NCI-H526 (cell line): ENCODE data around the gene TNNI3K.

Experiments used
- DNase-seq, 2 experiments: peaks; one replicate each; lab custom pipeline; 2025; lab: John Stamatoyannopoulos, UW

The TNNI3K gene

GRCh38 chr1:74316302-74316701, 81.1 kb downstream of the TNNI3K start:
- DNase-seq: no peak

DNA sequence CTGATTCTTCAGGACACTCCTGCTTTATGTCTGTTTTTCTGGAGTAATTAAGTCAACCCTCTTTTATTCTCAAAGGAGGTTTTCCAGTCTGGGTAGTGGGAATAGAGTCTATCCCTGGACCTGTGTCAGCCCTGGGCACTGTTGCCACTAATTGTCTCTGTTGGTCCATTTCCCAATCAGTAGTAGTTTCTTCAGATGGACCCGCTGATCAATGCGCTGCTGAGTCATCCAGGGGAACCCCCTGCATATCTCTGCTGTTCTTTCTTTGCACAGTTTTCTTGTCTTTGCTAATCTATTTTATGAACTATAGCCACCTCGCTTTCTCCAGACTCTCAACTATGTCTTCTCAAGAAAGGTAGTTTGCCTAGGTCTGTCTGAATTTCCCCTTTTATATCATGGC, 82.5 kb downstream of the TNNI3K start:
- DNase-seq: no peak

DNA sequence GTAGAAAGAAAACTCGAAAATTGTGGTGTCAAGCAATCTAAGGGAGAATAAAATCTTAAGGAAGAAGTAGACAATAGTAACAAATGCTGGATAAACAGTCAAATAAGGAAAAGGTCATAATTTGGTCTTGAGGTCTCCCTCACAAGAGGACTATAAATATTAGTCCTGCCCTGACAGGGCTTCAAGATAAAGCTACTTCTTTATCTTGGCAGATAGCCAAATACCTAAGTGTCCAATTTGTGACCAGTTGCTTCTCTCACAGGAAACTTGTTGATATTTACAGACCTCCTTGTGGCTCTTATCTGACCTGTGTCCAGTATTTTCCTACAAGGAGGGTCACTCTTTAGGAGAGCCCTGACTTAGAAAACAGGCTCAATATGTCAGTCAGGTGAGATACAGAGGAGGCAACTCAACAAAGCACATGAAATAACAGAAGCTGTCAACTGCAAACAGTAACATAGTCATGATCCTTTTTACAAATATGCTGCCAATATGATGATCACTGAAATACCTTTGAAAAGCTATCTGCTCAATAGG, 88.8 kb downstream of the TNNI3K start:
- no peak for DNase-seq

DNA sequence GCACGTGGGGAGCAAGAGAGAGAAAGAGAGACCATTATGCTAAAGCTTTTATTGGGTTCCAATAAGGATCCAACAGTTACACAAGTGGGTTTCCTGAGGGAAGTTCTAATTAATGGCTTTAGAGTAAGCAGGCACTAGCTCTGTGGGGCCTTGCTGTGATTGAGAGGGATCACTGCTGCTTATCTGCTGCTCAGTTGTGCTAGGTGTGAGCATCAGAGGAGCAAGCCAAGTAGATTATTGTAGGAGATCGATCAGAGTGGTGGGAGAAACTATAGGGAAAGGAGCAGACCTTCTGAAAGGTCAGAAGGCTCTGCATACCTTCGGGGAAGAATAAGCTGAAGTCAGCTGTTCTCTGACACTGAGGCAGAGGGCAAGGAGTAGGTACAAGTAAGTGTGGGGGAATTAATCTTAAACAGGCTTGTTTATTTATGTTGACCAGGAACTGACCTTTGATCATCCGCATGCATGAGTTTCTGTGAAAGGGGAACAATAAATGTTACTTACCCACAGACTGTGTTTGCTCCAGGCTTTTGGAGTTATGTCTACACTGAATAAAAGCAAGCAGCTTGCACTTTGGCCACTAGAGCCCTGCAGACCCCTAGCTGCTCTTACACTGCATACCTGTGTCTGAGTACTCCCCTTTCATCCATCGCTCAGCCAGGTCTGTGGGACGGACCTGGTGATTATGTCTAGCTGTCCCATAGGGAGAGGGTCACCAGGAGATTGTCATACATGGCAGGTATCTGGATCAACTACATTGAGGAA, 89.7 kb downstream of the TNNI3K start:
- DNase-seq: no peak

DNA sequence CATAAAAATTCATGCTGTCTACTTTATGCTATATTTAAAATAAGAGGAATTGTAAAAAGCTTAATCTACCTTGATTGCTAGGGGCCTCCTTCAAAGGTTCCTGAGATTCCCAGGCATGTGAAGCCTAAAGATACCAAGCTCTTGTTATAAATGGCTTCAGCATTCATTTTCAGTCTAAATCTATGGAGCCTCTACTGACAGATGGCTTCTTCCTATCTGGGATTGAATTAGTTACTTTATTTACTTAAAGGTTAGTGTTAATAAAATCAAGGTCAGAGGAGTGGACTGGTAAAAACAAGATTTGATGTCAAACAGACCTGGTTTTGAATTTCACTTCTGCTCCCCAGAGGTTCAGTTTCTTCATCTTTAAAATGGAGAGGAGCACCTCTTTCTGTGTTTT, 93.7 kb downstream of the TNNI3K start:
- no peak for DNase-seq

- no peak for DNase-seq
Measured at GRCh38 chr1:74333244-74333643, 98.1 kb downstream of the TNNI3K start.

DNA sequence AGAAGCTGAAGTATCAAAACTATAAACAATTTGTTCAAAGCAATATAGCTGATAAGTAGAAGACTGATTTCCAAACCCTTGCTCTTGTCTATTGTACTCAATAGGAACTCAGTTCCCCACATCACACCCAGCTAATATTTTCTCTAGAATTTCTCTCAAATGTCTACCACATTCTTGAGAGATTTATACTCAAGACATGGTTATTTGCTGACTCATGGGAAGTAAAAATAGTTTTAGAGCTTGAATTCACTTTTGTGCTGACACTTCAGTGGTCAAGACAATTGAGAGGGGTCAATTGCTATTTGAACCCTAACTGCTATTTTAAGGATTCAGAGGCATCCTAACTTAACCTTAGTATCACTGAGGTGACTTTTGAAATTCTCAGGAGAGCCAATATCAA, 99.0 kb downstream of the TNNI3K start:
- no peak for DNase-seq

- no peak for DNase-seq
Measured at GRCh38 chr1:74340656-74341055, 105.5 kb downstream of the TNNI3K start.

DNA sequence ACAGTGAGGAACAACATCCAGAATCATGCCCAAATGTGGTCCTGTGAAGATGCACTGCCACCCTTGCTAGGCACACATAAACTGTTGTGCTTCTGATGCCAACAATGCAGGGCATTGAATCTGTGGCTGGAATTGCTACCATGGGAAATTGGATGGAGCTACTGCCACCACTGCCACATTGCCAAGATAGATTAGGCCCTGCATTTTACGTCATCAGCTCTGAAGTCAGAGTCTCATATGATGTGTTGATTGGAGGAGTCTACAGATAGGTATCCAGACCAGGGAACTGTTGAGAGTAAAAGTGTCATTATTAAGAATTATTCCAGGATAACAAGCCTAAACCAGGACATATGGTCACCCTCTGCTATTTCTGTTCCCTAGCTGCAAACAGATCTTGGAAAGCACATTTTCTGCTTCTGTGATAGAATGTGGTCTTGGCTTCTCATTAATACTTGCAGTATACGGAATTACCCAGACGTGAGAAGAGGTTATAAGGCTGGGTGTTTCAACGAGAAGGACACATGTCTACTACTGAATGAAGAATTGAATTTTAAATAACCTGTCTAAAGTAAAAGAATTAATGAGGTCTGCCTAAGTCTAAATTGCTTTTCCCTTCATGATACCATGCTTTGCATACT, 106.6 kb downstream of the TNNI3K start:
- DNase-seq: no peak

DNA sequence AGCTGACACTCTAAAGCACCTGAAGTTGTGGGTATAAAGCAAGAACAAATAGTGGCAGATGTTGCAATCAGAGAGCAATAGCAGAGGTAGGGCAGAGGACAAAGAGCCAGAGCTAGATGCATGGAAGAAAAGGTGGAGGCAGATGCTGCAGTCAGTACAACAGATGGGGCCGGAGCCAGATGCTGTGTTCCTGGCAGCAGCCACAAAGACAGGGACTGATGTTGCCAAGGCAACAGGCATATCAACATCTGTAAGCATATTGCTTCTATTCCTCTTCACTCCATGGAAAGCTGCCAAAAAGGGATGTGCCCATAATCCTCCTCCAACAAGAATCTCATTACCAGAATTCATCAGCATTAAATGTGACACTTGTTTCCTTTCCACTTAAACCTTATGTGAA, 108.0 kb downstream of the TNNI3K start:
- DNase-seq: no peak

DNA sequence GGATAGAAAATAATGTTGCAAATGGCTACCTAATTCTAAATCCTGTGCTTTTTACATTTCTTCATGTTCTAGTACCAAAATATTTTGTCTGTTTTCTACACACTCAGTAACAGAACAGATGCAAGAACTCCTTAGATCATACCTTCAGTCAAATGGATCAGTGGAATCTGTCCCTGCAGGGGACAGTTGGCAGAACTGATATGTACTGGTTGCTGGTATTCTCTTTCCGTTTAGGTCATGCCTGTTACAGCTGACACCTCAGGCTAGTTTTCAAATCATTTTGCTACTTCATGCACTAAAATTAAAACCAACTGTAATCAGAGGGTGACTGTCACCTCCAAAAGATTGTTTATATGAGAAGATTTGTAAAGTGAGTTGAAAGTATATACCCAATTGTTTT, 109.2 kb downstream of the TNNI3K start:
- no peak for DNase-seq

- no peak for DNase-seq
Measured at GRCh38 chr1:74356493-74356892, 121.3 kb downstream of the TNNI3K start.

DNA sequence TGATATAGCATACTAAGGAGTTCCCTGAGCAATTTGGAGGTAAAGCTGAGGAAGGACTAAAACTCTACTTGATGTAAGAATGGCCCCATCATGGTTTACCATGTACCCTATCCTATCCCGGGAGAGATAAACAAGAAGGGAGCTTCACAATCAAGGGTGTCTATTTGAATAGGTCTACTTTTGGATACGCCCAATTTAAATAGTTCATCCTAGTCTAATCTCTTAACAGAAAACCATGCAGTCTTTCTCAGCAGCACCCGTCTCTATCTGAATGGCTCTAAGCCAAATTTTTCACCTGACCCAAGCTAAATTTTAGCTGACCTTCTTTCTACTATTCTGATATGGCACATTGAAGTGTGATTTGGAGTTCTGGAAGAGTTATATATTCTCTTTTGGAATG, 122.0 kb downstream of the TNNI3K start:
- no peak for DNase-seq

- no peak for DNase-seq
Measured at GRCh38 chr1:74357756-74358155, 122.6 kb downstream of the TNNI3K start.

DNA sequence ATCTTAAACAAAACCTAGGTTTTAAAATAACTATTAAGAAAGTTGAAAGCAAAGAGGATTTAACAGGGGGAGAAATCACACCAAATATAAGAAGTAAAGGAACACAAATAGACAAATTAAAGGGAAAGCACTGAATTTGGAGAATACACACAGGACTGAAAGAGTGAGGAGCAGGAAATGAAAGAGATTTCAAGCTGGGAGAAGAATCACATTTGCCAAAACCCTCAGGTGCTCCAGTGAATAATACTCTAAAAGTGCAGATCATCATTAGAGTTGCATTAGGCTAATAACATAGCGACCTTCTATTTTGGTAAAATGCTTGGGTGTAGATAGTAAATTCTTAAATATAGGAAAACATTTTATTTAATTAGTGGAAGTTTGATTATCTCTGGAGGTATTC, 127.5 kb downstream of the TNNI3K start:
- no peak for DNase-seq

- DNase-seq: no peak
Measured at GRCh38 chr1:74363220-74363619, 128.0 kb downstream of the TNNI3K start.

DNA sequence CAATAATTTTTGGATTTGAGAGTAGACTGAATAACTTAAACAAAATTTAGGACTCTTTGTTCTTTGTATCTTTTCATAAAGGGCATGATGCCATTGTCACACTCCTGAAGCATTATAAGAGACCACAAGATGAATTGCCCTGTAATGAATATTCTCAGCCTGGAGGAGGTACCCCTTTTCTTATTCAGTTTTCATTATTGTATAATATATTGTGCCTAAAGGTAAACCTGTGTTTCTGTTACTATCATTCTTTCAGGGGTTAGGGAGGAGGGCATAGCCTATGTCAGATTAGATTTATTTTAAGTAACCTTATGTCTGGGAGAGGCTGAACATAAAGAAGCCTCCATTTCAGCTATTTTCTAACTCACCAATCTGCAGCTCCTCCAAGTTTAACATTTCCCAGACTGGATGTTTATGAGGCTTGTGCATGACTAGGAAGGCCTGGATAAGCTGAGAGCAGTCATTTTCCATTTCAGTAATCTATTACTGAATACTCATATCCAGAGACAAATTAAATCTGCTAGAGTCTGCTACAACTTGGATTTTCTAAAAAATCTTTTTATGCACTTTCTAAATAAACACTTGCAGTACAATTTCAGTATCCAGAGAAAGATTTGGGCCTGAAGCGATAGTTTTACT, 132.1 kb downstream of the TNNI3K start:
- DNase-seq: no peak

GRCh38 chr1:74368335-74368734, 133.1 kb downstream of the TNNI3K start:
- DNase-seq: no peak

DNA sequence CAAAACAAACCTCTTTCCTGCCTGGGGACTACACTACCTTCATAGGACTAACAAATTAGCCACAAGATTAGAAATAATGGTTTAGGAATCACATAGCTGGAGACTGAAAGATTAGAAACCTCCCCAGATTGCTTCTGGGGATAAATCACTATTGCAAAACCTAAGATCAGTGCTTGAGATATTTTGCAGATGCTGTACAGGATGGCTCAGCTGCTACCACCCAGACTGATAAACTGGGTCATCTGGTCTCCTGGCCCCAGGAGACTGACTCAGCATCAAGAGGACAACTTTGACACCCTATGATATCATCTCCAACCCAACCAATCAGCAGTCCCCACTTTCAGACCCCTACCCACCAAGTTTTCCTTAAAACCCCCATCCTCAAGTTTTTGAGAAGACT, 140.2 kb downstream of the TNNI3K start:
- DNase-seq: no peak

DNA sequence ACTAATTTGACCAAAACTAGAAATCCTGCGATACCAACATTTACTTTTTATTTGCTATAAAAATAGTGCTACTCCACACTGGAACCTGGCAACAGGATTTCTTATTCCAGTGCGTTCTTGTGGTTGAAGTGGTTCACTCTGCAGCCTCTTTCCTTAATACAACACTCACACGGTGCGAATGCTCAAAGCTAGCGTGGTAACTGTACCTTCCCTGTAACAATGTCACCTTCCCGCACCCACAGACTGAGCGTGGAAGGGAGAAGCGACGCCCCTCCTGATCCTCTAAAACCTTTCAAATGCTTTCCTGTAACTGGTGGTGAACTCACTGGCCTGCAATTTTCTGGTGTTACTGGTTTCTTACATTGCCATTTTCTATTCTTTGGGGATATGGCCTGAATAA, 145.1 kb downstream of the TNNI3K start:
- no peak for DNase-seq

GRCh38 chr1:74388855-74389254, 153.7 kb downstream of the TNNI3K start:
- DNase-seq: no peak

DNA sequence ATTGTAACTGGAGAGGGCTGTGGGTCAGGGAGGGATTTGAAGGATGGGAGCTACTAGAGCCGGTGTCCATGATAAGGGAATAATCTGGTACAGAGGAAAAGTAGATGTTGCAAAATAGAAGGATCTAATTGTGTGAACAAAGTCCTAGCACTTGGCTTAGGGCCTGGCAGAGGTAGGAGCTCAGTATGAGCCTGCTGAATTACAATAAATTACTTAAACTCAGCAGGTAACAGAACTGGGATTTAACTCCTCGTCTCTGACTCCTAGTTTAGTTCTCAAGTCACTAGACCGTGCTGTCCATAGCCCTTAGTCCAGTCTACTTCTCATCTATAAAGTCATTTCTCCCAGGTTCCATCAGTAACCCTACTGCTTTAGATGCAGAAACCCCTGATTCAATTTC, 157.0 kb downstream of the TNNI3K start:
- DNase-seq: no peak

DNA sequence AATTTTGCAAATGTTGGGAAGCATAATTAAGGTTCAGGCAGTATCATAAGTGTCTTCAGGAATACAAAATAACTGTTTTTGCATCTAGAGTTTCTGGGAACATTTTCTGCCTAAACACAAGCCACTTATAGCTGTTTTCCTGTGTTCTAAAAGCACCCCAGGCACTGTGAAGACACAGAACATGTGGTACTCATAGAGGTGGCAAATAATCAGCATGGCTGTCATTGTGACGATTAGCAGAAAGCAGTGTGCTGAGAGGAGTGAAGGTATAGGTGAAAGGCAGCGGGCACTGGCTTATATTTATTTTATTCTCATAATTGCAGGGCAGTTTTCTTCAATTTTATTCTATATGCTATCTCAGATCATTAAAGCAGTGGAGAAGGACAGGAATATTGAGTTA, 157.7 kb downstream of the TNNI3K start:
- no peak for DNase-seq
